GM21367 (cell line): ENCODE measurements around the gene SNRPA.
"Not testable (repeated sequence)": the region's sequence is repeated elsewhere in the genome, so short reads cannot be mapped to it uniquely, and the experiment has no call there.

Experiments used
- ATAC-seq: cut with Tn5 transposase; IDR thresholded peaks from one replicate; pipeline ENCODE4 v1.9.1; 2021; ENCODE audit not compliant: unreplicated experiment

SNRPA gene

GRCh38 chr19:40744554-40745401 lies 6.2 kb upstream of the SNRPA start:
- ATAC-seq: no peak

DNA sequence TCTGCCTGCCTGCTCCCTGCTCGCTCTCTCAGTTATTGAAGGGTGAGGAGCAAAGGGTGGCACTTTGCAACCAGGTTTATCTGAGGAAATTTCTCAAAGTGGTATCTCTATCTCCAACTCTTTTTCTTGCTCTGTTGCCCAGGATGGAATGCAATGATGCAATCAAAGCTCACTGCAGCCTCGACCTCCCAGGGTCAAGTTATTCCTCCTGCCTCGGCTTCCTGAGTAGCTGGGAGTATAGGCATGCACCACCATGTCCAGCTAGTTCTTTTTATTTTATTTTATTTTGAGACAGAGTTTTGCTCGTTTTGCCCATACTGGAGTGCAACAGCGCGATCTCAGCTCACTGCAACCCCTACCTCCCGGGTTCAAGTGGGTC lies 5.6 kb upstream of the SNRPA start:
- ATAC-seq: no peak

GRCh38 chr19:40747536-40747935 lies 3.5 kb upstream of the SNRPA start:
- ATAC-seq: no peak

DNA sequence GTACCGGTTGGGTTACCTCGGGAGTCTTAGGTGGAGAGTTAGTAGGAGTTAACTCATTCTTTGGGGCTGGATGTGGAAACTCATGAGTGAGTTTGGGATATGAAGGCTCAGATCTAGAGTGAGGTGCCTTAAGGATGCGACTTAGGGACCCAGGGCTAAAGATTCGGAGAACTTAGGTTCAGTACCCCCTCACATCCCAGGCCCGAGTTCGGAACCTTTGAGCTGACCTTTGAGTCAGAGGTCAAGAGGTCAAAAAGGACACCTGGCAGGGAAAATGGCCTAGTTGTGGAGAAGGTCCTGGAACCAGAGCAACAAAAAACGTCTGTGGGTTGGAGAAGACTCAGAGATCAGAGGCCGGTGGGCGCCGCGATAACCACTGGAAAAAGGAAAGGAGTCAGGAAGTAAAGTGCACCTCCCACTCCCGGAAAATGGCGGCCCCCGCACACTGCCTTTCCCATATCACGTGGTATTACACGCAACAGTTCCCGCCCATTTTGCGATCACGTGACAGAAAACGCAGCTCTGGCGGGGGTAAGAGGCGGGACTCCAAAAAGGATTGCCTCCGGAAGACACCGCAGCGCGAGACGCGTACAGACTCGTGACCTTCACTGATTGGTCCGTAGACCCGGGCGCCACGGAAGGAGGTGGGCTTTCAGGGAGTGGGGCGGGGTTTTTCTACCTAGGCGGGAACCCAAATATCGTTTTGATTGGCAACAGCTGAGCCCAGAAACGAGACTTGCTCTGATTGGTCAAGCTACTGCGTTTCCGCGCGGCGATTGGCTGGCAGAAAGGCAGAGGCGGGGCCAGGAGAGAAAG lies 737 bp upstream of the SNRPA start, which contains the start of gene ACTMAP:
Gene ACTMAP, minus strand, starts transcription at position 420 of the 816 bp plus-strand sequence. CDS start 674 bp downstream, outside the sequence.
- peak; percentile 76 for ATAC-seq

DNA sequence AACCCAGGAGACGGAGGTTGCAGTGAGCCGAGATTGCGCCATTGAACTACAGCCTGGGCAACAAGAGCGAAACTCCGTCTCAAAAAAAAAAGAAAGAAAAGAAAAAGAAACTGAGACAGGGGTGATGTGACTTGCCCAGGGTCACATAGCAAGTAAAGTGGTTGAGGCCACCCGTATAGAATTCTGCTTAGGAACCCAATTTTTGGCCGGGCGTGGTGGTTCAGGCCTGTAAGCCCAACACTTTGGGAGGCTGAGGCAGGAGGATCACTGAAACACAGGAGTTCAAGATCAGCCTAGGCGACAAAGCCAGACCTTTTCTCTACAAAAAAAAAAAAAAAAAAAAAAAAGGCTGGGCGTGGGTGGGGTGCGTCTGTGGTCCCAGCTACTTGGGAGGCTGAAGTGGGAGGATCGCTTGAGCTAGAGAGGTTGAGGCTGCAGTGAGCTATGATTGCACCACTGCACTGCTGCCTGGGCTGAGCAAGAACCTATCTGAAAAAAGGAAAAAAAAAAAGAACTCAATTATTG lies 1.3 kb downstream of the SNRPA start:
- no peak for ATAC-seq

GRCh38 chr19:40754611-40755247 lies 3.7 kb downstream of the SNRPA start:
- no peak for ATAC-seq

DNA sequence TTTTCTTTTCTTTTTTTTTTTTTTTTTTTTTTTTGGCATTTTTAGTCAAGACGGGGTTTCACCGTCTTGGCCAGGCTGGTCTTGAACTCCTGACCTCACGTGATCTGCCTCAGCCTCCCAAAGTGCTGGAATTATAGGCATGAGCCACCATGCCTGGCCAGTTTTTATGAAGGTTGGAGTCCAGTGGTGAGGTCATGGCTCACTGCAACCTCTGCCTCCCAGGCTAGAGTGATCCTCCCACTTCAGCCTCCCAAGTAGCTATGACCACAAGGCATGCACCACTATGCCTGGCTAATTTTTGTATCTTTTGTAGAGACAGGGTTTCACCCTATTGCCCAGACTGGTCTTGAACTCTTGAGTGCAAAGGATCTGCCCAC lies 4.2 kb downstream of the SNRPA start:
- no peak for ATAC-seq

DNA sequence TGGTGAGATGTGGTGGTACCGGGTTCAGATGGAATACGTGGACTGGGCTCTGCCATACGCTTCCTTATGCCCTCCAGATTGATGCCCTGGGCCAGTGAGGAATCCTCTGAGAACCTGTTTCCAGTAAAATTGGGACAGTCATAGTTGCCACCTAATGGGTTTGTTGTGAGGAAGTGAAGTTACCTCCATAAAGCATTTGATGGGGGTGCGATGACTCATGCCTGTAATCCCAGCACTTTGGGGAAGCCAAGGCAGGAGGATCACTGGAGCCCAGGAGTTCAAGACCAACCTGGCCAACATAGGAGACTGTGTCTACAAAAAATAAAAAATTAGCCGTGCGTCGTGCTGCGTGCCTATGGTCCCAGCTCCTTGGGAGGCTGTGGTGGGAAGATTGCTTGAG lies 4.8 kb downstream of the SNRPA start:
- no peak for ATAC-seq

DNA sequence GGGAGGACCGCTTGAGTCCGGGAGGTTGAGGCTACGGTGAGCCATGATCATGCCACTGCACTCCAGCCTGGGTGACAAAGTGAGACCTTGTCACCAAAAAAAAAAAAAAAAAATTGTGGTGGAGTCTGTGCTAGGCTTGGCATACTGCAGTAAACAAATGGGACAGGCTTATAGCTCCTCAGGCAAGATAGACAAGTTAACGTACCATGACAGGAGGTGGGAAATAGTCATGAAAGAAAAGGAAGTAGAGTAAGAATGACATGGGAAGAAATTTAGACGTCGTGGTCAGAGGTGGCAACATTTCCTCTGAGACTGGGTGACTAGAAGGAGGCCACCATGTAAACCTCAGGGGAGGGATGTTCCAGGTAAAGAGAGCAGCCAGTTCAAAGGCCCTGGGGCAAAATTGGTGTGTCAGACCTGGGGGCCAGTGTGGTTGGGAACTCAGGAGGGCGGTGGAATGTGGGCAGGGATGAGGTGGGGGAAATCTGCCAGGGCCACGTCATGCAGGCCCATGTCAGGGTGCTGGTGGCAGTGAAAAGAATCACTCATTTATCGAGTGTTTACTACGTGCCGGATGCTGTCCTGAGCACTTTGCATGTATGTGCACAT lies 5.6 kb downstream of the SNRPA start:
- ATAC-seq: no peak

DNA sequence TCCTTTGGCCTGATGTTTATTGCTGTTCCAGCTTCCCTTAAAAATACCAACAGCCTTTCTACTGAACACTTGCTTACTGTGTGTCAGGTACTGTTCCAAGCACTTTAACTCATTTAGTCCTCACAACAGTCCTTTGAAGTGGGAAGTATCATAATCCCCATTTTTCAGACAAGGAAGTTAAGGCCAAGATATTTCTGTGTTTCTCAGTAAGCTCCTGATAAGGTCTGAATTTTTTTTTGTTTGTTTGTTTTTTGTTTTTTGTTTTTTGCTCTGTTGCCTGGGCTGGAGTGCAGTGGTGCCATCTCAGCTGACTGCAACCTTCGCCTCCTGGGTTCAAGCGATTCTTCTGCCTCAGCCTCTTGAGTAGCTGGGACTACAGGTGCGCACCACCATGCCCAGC lies 7.5 kb downstream of the SNRPA start:
- ATAC-seq: no peak

- no peak for ATAC-seq
Observed at GRCh38 chr19:40759352-40759751, 8.3 kb downstream of the SNRPA start.

DNA sequence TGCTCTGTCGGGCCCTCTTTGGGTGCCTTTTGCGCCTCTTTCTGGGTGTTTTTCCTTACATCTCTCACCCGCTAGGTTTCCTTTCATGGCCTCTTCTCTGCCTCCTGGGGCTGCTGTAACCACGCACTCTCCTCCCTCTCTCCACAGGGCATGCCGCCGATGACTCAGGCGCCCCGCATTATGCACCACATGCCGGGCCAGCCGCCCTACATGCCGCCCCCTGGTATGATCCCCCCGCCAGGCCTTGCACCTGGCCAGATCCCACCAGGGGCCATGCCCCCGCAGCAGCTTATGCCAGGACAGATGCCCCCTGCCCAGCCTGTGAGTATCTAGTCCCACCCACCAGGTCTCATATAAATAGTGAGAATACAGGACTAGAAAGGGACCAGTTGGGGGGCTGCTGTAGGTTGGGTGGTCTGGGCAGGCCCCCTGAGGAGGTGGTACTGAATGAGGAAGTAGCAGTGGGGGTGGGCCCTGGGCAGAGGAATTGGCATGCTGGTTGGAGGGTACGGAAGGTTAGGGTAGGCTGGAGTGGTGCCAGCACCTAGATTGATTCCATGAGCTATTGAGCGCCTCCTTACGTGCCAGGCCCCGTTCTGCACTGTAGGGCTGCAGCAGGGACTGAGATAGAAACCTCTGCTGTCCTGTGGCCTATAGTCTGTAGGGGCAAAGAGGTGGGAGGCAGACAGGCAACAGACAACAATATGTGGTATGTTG lies 11.9 kb downstream of the SNRPA start:
- ATAC-seq: no peak

DNA sequence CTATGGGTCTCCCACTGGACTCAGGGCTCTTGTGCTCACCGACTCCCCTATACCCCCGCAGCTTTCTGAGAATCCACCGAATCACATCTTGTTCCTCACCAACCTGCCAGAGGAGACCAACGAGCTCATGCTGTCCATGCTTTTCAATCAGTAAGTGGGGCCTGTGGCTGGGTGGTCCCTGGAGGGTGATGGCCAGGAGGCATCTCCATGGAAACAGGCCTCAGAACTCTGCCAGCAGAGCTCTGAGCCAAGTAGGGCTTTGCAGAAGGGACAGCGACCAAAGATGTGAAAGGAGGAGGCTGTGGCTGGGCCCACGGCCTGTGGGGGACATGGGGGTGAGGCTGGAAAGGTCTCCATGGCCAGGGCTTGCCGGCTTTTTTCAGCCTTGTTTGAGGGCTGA lies 12.5 kb downstream of the SNRPA start:
- no peak for ATAC-seq

DNA sequence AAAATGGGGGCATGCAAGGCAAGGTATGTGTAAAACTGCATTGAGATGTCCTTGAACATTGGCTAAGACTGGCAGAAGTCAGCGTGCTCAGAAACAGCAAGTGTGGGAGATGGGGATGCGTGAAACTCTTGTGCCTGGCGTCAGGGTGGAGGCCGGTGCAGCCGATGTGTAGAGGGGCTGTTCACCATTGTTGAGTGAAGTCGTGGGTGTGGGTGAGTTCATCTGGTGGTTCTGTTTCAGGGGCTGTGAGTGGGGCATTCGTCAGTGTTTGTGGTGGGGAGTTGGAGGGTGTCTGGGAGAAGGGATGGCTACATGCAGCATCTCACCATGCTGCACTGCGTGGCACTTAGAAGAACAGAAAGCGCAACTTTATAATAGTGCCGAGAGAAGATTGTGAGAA lies 13.0 kb downstream of the SNRPA start:
- no peak for ATAC-seq

- not testable (repeated sequence) for ATAC-seq
Observed at GRCh38 chr19:40766385-40766784, 15.4 kb downstream of the SNRPA start.

DNA sequence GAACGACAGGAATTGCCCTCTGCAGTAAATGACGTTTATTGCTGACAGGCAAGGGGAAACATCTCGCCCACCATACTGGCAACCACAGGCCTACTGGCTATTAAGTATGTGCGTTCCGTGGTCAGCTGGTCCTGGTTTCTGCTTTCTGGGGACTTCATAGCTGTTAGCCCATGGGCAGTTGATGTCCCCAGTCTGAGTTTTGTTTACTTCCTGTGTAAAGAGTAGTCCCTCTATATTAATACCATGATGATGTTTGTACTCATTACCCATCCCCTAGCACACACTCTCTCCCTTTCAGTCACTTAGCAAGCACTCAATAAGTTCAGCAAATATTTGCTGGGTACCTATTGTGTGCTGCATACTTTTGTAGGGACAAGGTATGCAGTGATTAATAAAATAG lies 17.9 kb downstream of the SNRPA start:
- no peak for ATAC-seq

DNA sequence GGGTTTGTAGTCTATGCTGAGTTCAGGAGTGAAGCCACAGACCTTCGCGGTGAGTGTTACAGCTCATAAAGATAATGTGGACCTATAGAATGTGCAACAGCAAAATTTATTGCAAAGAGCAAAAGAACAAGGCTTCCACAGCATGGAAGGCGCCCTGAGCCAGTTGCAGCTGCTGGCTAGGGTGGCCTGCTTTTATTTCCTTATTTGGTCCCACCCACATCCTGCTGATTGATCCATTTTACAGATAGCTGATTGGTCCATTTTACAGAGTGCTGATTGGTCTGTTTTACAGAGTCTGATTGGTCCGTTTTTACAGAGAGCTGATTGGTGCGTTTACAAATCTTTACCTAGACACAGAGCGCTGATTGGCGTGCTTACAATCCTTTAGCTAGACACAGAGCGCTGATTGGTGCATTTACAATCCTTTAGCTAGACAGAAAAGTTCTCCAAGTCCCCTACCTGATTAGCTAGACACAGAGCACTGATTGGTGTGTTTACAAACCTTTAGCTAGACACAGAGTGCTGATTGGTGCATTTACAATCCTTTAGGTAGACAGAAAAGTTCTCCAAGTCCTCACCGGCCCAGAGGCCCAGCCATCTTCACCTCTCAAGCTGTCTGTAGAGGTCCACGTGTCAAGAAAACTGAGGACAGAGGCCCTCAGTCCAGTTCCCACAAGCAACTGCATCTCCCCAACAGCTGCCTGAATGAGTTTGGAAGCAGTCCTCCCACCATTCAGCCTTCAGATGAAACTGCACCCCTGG lies 20.3 kb downstream of the SNRPA start:
- ATAC-seq: not testable (repeated sequence)

DNA sequence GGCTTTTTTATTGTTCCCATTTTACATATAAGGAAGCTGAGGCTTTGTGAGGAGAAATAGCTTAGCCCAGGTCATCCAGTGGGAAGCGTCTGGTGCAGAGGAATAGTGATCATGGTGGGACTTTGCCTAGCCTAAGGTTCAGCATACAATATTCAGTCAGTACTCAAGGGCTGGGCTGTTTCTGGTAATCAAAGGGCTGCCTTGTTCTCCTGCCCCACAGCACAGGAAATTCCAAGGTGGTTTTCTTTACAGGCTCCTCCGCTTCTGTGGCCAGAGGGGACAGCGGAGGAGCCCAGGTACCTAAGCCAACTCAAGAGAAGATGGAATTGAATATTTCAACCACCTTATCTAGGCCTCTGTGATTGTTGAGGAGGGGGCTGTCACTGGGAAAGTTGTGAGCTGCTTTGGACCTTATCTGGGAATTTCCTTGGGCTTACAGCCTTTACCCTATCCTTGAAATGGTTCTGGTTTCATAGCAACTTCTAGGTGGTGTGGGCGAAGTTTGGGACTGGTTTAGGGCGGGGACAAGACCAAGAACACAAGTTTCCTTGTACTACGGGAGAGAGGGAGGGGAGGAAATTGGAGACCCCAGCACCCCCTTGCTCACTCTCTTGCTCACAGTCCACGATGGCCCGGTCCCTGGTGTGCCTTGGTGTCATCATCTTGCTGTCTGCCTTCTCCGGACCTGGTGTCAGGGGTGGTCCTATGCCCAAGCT lies 24.1 kb downstream of the SNRPA start, which contains the start of gene MIA:
Gene MIA, plus strand, starts transcription at position 606 of the 716 bp plus-strand sequence. Its CDS starts 22 bp downstream, at position 628.
- ATAC-seq: no peak

DNA sequence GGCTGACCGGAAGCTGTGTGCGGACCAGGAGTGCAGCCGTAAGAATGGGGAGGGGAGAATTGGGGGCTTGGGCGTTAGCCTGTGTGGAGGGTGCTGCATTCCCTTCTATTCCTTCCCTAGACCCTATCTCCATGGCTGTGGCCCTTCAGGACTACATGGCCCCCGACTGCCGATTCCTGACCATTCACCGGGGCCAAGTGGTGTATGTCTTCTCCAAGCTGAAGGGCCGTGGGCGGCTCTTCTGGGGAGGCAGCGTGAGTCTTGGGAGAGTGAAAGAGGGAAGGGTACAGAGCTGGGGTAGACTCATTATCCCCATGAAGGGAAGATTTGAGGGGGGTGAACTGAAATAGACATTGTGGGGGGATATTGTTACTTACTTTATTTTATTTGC lies 24.6 kb downstream of the SNRPA start:
- no peak for ATAC-seq
